Activated gamma-delta T cell (primary cell): ENCODE results near the gene TRMT1L.
"Not testable (repeated sequence)": the region's sequence is repeated elsewhere in the genome, so short reads cannot be mapped to it uniquely, and the experiment has no call there.

Experiments
- DNase-seq: peaks from one replicate; lab custom pipeline; 2025; lab: John Stamatoyannopoulos, UW
- total RNA-seq, 2 donors: gene quantifications; one replicate each; lab custom pipeline; 2026; lab: John Stamatoyannopoulos, UW

TRMT1L gene, protein sequence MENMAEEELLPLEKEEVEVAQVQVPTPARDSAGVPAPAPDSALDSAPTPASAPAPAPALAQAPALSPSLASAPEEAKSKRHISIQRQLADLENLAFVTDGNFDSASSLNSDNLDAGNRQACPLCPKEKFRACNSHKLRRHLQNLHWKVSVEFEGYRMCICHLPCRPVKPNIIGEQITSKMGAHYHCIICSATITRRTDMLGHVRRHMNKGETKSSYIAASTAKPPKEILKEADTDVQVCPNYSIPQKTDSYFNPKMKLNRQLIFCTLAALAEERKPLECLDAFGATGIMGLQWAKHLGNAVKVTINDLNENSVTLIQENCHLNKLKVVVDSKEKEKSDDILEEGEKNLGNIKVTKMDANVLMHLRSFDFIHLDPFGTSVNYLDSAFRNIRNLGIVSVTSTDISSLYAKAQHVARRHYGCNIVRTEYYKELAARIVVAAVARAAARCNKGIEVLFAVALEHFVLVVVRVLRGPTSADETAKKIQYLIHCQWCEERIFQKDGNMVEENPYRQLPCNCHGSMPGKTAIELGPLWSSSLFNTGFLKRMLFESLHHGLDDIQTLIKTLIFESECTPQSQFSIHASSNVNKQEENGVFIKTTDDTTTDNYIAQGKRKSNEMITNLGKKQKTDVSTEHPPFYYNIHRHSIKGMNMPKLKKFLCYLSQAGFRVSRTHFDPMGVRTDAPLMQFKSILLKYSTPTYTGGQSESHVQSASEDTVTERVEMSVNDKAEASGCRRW
- 35.9 to 37.2 reads per million in 2 donors for total RNA-seq

DNA sequence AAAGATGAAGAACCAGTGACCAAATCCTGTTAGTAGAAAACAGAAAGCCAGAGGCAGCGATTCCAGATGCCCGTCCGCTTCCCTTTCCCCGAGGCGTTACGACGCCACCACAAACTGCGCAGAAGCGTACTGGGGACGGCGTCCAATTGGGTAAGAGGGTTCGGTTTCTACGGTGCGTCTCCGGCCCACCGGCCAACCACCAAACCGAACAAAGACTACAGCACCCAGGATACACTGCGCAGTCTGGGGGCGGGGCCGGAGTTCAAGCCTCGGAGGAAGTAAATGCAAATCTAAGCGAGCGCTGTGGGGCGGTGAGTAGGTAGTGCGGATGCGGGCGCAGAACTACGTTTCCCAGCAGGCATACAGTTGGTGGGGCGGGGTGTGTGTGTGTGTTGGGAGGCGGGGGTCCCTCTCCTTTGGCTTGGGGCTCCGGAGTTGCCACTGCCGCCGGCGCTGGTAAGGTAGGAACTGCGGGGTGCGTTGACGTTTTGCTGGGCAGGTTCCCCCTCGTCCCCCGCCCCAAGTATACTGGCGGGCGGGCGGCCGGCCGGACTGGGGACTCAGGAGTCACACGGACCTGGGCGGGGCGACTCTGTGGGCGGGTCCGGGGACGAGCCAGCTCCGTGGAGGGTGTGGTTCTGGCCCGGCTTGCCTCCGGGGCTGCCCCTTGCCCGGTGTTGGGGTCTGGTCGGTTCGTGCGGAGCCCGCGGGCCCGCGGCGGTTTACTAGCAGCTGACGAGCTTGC, at the start of gene TRMT1L, which contains the start of gene SWT1:
TRMT1L (minus strand) TSS at position 100 of the 745 bp plus-strand sequence. CDS start 241 bp downstream, outside the sequence.
SWT1 (plus strand) TSS at position 314 of the 745 bp plus-strand sequence. CDS start 3,675 bp downstream, outside the sequence.
- DNase-seq: peak; percentile 86

DNA sequence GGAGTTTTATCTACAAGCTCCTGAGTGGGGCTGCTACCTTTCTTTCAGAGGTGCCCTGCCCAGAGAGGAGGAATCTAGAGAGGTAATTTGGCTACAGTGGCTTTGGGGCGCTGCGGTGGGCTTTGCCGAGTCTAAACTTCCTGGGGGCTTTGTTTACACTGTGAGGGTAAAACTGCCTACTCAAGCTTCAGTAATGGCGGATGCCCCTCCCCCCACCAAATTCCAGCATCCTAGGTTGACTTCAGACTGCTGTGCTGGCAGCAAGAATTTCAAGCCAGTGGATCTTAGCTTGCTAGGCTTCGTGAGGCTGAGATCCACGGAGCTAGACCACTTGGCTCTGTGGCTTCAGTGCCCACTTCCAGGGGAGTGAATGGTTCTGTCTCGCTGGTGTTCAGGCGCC, 44.1 kb upstream of the TRMT1L start:
- DNase-seq: no peak

DNA sequence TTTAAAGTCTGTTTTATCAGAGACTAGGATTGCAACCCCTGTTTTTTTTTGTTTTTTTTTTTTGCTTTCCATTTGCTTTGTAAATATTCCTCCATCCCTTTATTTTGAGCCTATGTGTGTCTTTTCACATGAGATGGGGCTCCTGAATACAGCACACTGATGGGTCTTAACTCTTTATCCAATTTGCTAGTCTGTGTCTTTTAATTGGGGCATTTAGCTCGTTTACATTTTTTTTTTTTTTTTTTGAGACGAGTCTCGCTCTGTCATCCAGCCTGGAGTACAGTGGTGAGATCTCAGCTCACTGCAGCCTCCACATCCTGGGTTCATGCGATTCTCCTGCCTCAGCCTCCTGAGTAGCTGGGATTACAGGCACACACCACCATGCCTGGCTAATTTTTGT, 42.0 kb upstream of the TRMT1L start:
- not testable (repeated sequence) for DNase-seq

DNA sequence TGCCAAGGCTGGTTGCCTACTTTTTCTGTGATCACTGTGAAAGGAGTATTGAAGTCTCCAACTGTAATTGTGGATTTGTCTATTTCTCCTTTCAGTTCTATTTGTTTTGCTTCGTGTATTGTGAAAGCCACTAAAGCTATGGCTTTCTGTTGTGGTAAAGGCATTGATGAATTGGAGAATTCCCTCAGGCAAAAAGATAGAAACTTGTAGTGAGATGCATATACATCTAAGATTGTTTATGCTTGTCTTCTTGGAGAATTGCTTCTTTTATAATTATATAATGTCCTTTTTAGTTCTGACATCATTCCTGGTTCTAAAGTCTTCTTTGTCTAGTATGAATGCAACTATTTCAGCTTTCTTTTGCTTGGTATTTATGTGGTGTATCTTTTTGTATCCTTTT, 37.0 kb upstream of the TRMT1L start:
- no peak for DNase-seq

DNA sequence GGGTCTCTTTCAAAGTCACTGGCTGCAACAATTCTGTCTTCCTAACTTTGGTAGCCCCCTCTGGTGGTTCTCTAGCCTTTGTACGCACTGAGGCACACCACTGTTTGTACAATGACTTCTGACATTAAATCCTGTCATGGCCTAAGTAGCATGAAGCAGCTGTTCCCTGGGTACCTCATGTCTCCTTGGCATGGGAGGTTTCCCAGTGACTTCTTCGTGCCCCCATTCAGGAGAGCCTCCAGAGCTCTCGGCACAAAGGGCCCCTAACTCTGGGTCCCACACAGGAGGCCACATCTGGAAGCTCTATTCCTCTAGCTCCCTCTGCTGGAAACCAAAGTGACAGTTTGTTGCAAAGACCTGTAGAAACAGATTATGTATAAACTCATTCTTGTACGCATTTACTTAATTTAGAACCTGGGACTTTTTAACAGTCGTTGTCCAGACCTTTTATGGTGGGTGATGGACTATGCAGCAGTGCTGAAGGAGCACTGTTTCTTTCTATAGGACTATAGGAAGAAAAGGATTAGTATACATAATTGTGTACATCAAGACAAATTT, 13.6 kb upstream of the TRMT1L start:
- DNase-seq: no peak

DNA sequence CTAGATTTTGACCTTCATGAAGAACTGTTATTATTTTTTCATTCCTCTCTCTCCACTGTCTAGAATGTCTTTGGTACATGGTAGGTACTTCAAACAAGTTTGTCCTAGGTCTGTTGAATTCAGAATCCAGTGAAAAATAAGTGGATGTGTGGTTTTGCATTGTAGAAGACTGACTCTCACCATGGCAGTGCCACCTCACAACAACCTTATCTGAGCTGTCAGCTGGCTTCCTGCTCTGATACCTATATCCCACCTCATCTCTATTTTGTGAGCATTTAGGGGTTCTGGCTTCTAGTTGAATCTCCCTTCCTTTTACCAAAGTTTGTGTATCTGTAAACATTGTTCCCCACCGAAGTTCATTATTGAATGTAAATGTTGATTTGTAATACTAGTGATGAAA, 9.4 kb upstream of the TRMT1L start:
- DNase-seq: no peak

DNA sequence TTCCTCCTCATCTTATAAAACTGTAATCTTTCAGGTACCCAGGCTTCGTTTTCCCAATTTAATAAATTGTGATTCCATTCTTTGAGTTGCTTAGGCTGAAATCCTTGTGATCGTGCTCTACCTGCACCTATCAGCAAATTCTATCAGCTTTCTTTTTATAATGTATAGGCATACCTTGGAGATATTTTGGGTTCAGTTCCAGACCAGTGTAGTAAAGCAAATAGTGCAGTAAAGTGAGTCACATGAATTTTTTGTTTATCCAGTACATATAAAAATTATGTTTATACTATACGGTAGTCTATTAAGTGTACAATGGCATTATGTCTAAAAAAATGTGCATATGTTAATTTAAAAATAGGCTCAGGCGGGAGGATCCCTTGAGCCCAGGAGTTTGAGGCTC, 5.7 kb upstream of the TRMT1L start:
- no peak for DNase-seq

DNA sequence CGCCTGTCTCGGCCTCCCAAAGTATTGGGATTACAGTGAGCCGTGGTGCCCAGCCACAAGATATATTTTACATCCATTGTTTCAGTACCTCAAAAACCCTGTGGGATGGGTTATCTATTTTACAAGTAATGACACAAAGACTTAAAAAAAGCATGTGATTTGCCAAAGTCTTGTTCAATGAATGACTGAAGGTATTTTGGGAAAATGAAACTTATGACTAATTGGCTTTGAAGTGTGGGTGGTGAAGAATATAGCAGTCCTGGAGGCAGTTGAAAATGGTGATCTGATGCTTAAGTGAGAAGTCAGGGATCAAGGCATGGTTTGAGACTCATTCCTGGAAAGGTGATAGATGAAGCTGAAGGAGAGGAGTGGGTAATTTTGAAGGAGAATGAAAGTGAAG, 3.2 kb upstream of the TRMT1L start:
- DNase-seq: no peak

DNA sequence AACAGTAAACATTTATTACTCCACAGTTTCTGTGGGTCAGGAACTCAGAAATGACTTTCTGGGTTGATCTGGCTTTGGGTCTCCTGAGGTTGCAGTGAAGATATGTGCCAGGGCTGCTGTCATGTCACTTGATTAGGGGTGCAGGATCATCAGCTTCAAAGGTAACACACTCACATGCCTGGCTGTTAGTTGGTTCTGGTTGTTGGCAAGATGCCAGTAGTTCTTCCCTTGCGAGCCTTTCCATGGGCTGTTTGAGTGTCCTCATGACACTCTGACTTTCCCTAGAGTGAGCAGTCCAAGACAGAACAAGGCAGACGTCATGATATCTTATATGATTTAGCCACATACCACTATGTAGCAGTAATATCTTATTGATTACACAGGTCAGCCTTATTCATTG, 2.0 kb upstream of the TRMT1L start:
- DNase-seq: no peak

DNA sequence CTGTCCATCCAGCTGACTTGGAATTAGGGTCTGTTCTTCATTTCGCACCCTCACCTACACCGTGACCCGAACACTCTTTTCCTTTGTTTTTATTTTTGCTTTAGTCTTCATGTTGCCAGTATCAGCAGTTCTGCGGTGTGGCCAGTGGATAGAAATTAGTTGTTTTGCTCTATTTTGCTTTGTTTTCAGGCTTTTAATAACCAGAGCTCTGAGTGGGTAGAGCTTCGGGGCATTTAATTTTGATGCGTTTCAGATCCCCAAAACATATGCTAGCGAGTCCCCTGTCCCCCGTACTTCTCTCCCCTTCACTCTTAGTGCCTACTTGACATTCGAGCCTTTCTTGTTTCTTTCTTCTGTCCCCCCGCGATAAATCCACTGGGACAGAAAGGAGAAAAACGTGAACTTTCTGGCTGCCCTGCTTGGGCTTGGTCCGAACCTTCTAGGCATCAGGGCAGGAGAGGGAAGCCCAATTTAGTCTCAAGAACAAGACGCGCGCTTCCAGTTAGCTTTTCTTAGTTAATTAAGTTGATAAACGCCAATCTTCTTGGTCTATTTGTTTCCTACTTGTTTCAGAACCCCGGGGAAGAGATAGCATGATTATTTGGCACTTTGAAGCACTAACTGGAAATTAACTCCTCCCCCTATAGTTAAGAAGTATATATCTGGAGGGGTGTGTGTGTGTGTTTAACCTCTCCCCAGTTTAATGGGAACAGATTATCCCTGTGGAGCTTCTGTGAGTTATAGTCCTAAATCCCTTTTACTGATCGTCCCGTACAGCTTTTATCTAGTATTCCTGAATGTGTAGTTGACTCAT, 1.1 kb upstream of the TRMT1L start:
- DNase-seq: no peak

DNA sequence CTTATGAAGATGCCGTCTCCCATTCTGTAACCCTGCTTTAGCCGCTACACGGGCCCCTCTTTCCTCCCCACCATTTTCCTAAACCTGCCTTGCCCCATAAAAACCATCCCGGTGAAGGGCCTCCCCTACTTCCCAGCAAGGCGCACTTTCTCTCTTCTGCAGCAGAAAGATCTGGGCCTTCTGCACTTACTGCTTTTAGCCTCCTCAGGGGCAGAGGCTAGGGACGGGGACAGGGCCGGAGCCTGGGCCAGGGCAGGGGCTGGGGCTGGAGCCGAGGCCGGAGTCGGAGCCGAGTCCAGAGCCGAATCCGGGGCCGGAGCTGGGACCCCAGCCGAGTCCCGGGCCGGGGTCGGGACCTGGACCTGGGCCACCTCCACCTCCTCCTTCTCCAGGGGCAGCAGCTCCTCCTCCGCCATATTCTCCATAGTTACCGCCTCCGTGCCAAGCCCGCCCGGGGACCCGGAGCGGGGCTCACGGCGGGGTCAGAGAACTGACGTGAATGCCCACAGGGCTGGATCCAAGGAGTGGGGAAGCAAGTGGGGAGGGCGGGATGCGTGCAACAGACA, 382 bp downstream of the TRMT1L start:
- peak; percentile 30 for DNase-seq

DNA sequence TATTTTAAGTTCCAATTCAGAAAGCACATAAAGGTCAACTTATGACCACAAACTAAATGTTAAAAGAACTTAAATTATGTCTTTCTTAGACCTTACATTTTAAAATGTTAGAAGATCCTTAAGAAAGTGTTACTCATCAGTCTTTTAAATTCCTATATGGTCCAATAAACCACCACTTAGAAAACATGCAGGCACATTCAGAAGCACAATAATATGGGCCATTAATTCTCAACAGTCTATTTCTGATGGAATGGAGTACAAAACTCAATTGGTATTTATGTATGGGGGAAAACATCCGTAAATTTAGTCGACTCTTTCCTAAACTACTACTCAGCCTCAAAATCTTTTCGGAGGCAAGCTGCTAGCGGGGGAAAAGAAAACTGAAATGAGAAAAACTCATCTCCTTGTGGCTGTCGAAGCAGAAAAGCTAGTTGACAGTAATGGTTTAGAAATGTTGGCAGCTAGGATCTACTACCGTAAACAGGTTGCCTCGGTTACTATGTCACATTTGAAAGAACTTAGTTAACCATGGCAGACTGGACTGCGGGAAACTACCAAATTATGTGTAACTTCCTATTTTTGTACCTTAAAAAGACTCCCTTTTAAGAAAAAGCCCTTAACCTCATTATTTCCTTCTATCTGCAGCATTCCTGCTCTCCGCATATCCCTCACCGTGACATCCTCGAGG, 1.0 kb downstream of the TRMT1L start:
- no peak for DNase-seq

DNA sequence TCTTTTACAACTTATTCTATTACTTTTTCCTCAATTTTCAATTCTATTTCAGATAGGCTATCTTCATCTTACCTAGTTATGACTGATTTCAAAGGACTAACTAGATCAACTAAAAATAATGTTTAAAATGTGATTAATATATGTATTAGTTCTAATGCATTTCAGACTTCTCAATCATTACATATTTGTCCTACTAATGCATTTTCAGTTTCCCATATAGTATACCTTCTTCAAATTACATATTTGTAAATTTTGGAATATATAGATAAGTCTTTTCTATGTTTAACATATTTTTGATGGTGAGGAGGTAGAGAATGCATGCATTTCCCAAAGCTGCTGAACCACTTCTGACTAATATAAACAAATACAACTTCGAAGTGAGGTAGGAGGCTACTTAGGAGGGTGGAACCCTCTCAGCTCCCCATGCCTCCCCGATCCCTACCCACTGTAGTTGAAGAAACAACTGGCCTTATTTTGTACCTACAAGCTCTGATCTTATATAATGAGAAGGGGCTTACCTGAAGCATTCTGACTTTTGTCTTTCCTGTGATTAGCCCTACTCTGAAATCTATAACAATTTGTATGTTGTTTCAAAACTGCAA, 1.7 kb downstream of the TRMT1L start:
- DNase-seq: no peak

DNA sequence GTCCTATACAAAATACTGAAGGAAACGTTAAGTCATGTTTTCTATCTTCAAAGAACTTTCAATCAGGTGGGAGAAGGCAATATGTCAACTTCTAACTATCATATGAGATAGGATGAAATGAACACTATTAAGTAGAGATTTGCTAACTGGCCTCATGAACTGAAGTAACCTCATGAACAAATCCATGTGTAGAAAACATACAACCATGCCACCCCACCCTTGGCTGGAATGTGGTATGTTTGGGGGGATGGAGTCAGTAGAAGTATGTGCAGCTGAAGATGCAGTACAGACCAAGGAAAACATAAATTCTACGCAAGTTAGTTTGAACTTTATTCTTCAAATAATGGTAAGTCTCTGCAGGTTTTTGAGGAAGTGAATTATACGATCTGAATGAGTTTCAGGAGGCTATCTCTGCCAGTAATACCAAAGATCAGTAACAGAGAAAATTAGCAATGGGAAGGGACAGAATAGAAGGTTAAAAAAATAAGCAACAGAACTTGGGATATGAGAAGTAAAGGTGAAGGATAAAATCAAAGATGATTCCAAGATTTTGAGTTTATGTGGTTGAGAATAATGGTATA, 4.5 kb downstream of the TRMT1L start:
- no peak for DNase-seq

DNA sequence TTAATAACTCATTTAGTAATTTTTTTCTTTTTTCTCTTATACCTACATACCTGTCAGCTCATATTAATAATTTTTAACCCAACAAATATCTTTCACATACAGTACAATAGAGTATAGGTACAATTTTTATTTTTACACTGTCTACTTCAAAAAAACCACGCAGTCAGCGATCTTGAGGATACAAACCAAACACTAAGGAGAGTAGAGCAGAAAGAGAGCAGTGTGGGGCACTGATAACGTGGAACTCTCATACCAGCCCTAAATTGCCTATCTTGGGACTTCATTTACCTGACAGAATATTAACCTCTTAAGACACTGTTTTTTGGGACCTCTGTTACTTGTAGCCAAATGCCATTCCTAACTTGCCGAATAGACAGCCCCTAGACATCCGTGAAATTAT, 5.5 kb downstream of the TRMT1L start:
- DNase-seq: no peak

DNA sequence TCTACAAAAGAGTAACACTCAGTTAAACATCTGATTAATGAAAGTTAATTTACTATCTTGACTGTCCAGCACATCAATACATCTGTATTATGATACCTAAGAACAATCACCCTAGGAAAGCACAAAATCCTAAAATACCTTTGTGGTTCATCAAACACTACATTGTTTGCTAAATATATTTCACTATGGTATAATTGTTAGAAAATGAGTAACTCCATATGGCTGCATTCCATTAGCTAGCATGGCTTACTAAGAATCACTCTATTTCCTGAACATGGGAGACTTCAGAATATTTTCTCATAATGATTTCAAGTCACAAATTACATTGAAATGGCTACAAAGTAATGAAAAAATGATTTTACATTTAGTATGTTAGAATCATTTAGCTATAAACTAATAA, 12.5 kb downstream of the TRMT1L start:
- DNase-seq: no peak

DNA sequence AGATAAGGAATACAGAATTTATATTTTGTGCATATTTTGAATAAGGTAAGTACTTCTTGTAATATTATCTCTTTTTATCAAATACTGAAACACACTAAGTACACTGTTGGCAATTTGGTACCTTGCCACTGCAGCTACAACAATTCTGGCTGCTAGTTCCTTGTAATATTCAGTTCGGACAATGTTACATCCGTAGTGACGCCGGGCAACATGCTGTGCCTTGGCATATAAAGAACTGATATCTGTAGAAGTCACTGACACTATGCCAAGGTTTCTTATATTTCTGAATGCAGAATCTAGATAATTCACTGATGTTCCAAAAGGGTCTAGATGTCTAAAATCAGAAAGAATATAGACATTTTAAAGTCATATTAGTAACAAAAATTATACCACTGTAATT, 17.5 kb downstream of the TRMT1L start:
- no peak for DNase-seq

DNA sequence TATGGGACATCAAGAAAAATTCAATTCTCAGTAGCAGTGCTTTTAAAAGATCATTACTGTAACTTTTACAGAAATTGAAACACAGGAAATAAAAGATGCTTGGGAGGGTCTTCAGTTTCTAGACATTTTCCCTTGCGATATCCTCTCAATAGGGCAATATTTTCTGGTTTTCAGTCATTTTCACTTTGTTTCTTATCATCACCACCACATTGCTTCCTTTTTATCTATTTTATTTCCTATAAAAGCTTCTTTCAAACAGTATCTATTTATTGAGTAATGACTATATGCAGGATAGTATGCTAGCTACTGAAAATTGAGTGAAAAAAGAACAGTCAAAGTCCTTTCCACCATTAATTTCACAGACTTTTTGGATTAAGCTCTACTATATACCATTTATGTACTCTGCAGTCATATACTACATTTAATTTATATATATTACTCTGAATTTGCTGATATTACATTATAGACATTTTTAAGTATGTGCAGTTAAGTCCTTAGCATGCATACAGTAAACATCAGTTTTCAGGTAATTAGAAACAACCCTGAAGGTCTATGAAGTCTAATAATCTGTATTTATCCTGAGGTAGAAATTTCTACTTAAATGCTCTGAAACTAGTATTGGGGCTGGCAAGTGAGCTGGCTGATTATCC, 18.7 kb downstream of the TRMT1L start:
- DNase-seq: no peak

DNA sequence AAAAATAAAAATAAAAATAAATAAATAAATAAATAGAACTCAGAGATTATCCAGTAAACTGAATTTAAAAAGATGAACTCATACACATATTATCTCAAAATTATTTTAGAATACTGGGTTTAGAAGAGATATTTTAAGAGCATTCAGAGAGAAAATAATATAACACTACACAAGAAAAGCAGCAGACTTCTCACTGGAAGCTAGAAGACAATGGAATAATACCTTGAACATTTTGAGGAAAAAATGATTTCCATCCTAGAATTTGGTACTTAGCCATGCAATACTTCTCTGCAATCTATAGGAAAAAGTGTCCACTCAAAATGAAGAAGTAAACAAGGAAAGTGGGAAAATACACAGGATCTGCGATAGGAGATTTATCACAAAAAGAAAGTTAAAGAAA, 24.2 kb downstream of the TRMT1L start:
- DNase-seq: no peak
